Endodermal cell (in vitro differentiated cells): ENCODE measurements around the gene CALCR. TPM values are rescaled to one million over a fixed set of nuclear protein-coding genes. Genes with fewer than 3 reads are reported as not detected.

Experiments used
- DNase-seq: peaks from one replicate; pipeline ENCODE4 v3.0.0-alpha.2; 2017
- H3K27ac ChIP-seq: 2 replicates; pipeline ENCODE4 v1.5.1; 2013; ENCODE audit warnings: mild to moderate bottlenecking, low read depth, low read length, moderate library complexity
- H3K27me3 ChIP-seq: 2 replicates; pipeline ENCODE4 v1.6.1; 2013; ENCODE audit warnings: mild to moderate bottlenecking, low read length, moderate library complexity; ENCODE audit not compliant: insufficient read depth, control insufficient read depth, poor library complexity, severe bottlenecking
- H3K36me3 ChIP-seq: 2 replicates; pipeline ENCODE4 v1.7.0; 2013; ENCODE audit warnings: mild to moderate bottlenecking, low read length, moderate library complexity; ENCODE audit not compliant: control insufficient read depth, insufficient read depth
- H3K4me1 ChIP-seq: one replicate; pipeline ENCODE4 v1.7.0; 2013; ENCODE audit warnings: low read length; ENCODE audit not compliant: control insufficient read depth, insufficient read depth
- H3K4me3 ChIP-seq: 2 replicates; pipeline ENCODE4 v1.5.1; 2013; ENCODE audit warnings: mild to moderate bottlenecking, low read length, moderate library complexity
- H3K9ac ChIP-seq: 2 replicates; pipeline ENCODE4 v1.6.1; 2013; ENCODE audit warnings: mild to moderate bottlenecking, low read length, moderate library complexity; ENCODE audit not compliant: poor library complexity, severe bottlenecking; ENCODE audit errors: extremely low read depth
- H3K9me3 ChIP-seq: 2 replicates; pipeline ENCODE4 v1.6.1; 2013; ENCODE audit warnings: mild to moderate bottlenecking, low read length, moderate library complexity; ENCODE audit not compliant: control insufficient read depth
- H3K27ac Mint-ChIP-seq: 2 replicates; pipeline ENCODE4 v1.8.0; 2020; ENCODE audit warnings: mixed read lengths
- H3K27me3 Mint-ChIP-seq: 2 replicates; pipeline ENCODE4 v1.8.0; 2021; ENCODE audit warnings: mild to moderate bottlenecking, mixed read lengths; ENCODE audit not compliant: insufficient read depth
- H3K36me3 Mint-ChIP-seq: 2 replicates; pipeline ENCODE4 v1.8.0; 2020; ENCODE audit warnings: low read depth, mixed read lengths
- H3K4me1 Mint-ChIP-seq: 2 replicates; pipeline ENCODE4 v1.8.0; 2020; ENCODE audit warnings: mixed read lengths
- H3K4me3 Mint-ChIP-seq: 2 replicates; pipeline ENCODE4 v1.8.0; 2020; ENCODE audit warnings: mild to moderate bottlenecking, moderate library complexity, mixed read lengths
- H3K9me3 Mint-ChIP-seq: 2 replicates; pipeline ENCODE4 v1.8.0; 2020; ENCODE audit warnings: mild to moderate bottlenecking, mixed read lengths
- CTCF ChIP-seq: fragments of 200-600 bp; sonication (generic); conservative IDR thresholded peaks from 2 replicates; pipeline ENCODE4 v1.5.0; 2021; ENCODE audit warnings: antibody characterized with exemption, mild to moderate bottlenecking
- WGBS, 2 experiments: methylation state at CpG; one replicate each; pipeline versions ENCODE4 v1.1.5 to v1.1.7; 2013; ENCODE audit warnings: missing lambda C conversion rate in 2 of 2, mixed read lengths in 1 of 2; ENCODE audit not compliant: insufficient coverage in 1 of 2, insufficient read length in 1 of 2; 5-methylcytosine and 5-hydroxymethylcytosine counted together
- total RNA-seq, 2 donors: library from RNA; stranded (reverse); fragmentation: NEBNext Ultra II Directional in 1 of 2; extraction: Animal tissue kit (Norgen Biotek cat#: 25700) in 1 of 2; gene quantifications; 2 replicates in 1 of 2; 3 replicates in 1 of 2; pipeline ENCODE4 v1.2.1, GENCODE V29; 2021

CALCR gene
- total RNA-seq, 2 donors from 2014 or later, result 16.8 to 17.1 TPM

- H3K27me3 ChIP-seq, result no peaks in the 10 kb centered on the region
- H3K27me3 Mint-ChIP-seq, result no peaks in the 10 kb centered on the region
- H3K36me3 ChIP-seq, result no peaks in the 10 kb centered on the region
- no peak for DNase-seq
- no peak overlapping the region for H3K9ac ChIP-seq
- H3K27ac Mint-ChIP-seq, result no peak overlapping the region
- H3K4me1 Mint-ChIP-seq, result no peaks in the 10 kb centered on the region
- H3K27ac ChIP-seq, result no peak overlapping the region
- 80 to 82% methylated on average over 1 to 2 of the region's 2 CpGs for WGBS, 2 experiments
- H3K9me3 ChIP-seq, result no peaks in the 10 kb centered on the region
- H3K4me3 ChIP-seq, result no peak overlapping the region
- H3K4me3 Mint-ChIP-seq, result no peak overlapping the region
- H3K9me3 Mint-ChIP-seq, result no peaks in the 10 kb centered on the region
- no peak for TF ChIP-seq CTCF
- H3K4me1 ChIP-seq, result no peaks in the 10 kb centered on the region
- H3K36me3 Mint-ChIP-seq, result no peaks in the 10 kb centered on the region
Measured at GRCh38 chr7:93544691-93545090, 29.8 kb downstream of the CALCR start.

GRCh38 chr7:93538061-93538460, 36.5 kb downstream of the CALCR start:
- H3K4me3 ChIP-seq, result no peak overlapping the region
- WGBS, 2 experiments, result 94% methylated on average over 1 of the region's 1 CpG; no CpG with 5 or more reads in 1 of the 2 experiments

GRCh38 chr7:93535616-93536015, 38.9 kb downstream of the CALCR start:
- no peak overlapping the region for H3K4me3 Mint-ChIP-seq
- no peak overlapping the region for H3K27ac ChIP-seq
- H3K4me1 Mint-ChIP-seq, result no peaks in the 10 kb centered on the region
- H3K4me1 ChIP-seq, result no peaks in the 10 kb centered on the region
- no peak for TF ChIP-seq CTCF
- no peaks in the 10 kb centered on the region for H3K27me3 ChIP-seq
- H3K4me3 ChIP-seq, result no peak overlapping the region
- H3K36me3 ChIP-seq, result no peaks in the 10 kb centered on the region
- no peaks in the 10 kb centered on the region for H3K9me3 ChIP-seq
- H3K27ac Mint-ChIP-seq, result no peak overlapping the region
- H3K36me3 Mint-ChIP-seq, result no peaks in the 10 kb centered on the region
- H3K27me3 Mint-ChIP-seq, result no peaks in the 10 kb centered on the region
- H3K9ac ChIP-seq, result no peak overlapping the region
- H3K9me3 Mint-ChIP-seq, result no peaks in the 10 kb centered on the region
- no peak for DNase-seq

More at GRCh38 chr7:93538061-93538460, 36.5 kb downstream of the CALCR start:
- Histone ChIP-seq H3K27me3 (no peaks in the 10 kb centered on the region), H3K9ac (no peak overlapping the region), H3K4me1 (no peaks in the 10 kb centered on the region), H3K36me3 (no peaks in the 10 kb centered on the region), H3K9me3 (no peaks in the 10 kb centered on the region), H3K27ac (no peak overlapping the region)
- Mint-ChIP-seq H3K36me3 (no peaks in the 10 kb centered on the region), H3K4me3 (no peak overlapping the region), H3K4me1 (no peaks in the 10 kb centered on the region), H3K27ac (no peak overlapping the region), H3K9me3 (no peaks in the 10 kb centered on the region), H3K27me3 (no peaks in the 10 kb centered on the region)
- DNase-seq, result no peak
- TF ChIP-seq CTCF, result no peak
